SU-DHL-6 (cell line): ENCODE data around the gene P2RX3.

Source experiments
- H2AFZ ChIP-seq: fragments of 200-600 bp; sonication (generic); 2 replicates; pipeline ENCODE4 v1.6.1; 2014; ENCODE audit warnings: low read depth, mild to moderate bottlenecking, moderate library complexity, mixed read lengths, antibody characterized with exemption, low read length; ENCODE audit not compliant: severe bottlenecking
- H3F3A ChIP-seq: fragments of 200-600 bp; shearing (Covaris generic); 2 replicates; pipeline ENCODE4 v1.6.0; 2016; ENCODE audit warnings: antibody characterized with exemption, mild to moderate bottlenecking; ENCODE audit not compliant: insufficient read depth
- H3K27ac ChIP-seq: fragments of 200-600 bp; sonication (generic); 2 replicates; pipeline ENCODE4 v1.5.1; 2016; ENCODE audit warnings: low read depth, mild to moderate bottlenecking, low read length, moderate library complexity, mixed read lengths
- H3K27me3 ChIP-seq: fragments of 200-600 bp; sonication (generic), shearing (Covaris generic); 2 replicates; pipeline ENCODE4 v1.6.0; 2014; ENCODE audit warnings: mild to moderate bottlenecking, low read length
- H3K36me3 ChIP-seq: fragments of 200-600 bp; sonication (generic); 2 replicates; pipeline ENCODE4 v1.6.1; 2014; ENCODE audit warnings: mild to moderate bottlenecking, low read length, mixed read lengths
- H3K4me2 ChIP-seq: fragments of 300-600, 200-600 bp; shearing (Covaris generic), sonication (generic); 2 replicates; pipeline ENCODE4 v1.6.0; 2014; ENCODE audit warnings: low read length, low read depth, mild to moderate bottlenecking; ENCODE audit not compliant: poor library complexity, severe bottlenecking
- H3K4me3 ChIP-seq: fragments of 200-600 bp; sonication (generic); 2 replicates; pipeline ENCODE4 v1.5.1; 2014; ENCODE audit warnings: antibody characterized with exemption, low read length, mild to moderate bottlenecking, mixed read lengths; ENCODE audit not compliant: insufficient read depth, poor library complexity, severe bottlenecking
- H3K79me2 ChIP-seq: fragments of 200-600 bp; sonication (generic); 2 replicates; pipeline ENCODE4 v1.6.1; 2014; ENCODE audit warnings: mild to moderate bottlenecking, low read length, moderate library complexity; ENCODE audit not compliant: insufficient read depth
- H3K9ac ChIP-seq: fragments of 200-600 bp; sonication (generic); 2 replicates; pipeline ENCODE4 v1.7.0; 2014; ENCODE audit warnings: mild to moderate bottlenecking, low read length
- H3K9me2 ChIP-seq: fragments of 200-600 bp; sonication (generic); replicated peaks from 2 replicates; pipeline ENCODE4 v1.6.1; 2014; ENCODE audit warnings: low read length; ENCODE audit not compliant: insufficient read depth
- H3K9me3 ChIP-seq: fragments of 200-600 bp; sonication (generic); 2 replicates; pipeline ENCODE4 v1.6.1; 2014; ENCODE audit warnings: low read length, mixed read lengths; ENCODE audit not compliant: insufficient read depth
- H4K20me1 ChIP-seq: fragments of 200-600 bp; sonication (generic); 2 replicates; pipeline ENCODE4 v1.6.1; 2014; ENCODE audit warnings: low read depth, mild to moderate bottlenecking, antibody characterized with exemption, low read length, moderate library complexity, mixed read lengths
- CTCF ChIP-seq: fragments of 200-600 bp; sonication (generic); IDR thresholded peaks from one replicate; pipeline ENCODE4 v1.5.1; 2017; ENCODE audit warnings: antibody characterized with exemption, mild to moderate bottlenecking, low read length, moderate library complexity; ENCODE audit not compliant: insufficient read depth, poor library complexity, severe bottlenecking
- EZH2phosphoT487 ChIP-seq: fragments of 200-600 bp; sonication (generic), shearing (Covaris generic); conservative IDR thresholded peaks from 2 replicates; pipeline ENCODE4 v1.6.1; 2018; ENCODE audit warnings: mild to moderate bottlenecking, antibody characterized with exemption, low read length, moderate library complexity, mixed read lengths

The P2RX3 gene

DNA sequence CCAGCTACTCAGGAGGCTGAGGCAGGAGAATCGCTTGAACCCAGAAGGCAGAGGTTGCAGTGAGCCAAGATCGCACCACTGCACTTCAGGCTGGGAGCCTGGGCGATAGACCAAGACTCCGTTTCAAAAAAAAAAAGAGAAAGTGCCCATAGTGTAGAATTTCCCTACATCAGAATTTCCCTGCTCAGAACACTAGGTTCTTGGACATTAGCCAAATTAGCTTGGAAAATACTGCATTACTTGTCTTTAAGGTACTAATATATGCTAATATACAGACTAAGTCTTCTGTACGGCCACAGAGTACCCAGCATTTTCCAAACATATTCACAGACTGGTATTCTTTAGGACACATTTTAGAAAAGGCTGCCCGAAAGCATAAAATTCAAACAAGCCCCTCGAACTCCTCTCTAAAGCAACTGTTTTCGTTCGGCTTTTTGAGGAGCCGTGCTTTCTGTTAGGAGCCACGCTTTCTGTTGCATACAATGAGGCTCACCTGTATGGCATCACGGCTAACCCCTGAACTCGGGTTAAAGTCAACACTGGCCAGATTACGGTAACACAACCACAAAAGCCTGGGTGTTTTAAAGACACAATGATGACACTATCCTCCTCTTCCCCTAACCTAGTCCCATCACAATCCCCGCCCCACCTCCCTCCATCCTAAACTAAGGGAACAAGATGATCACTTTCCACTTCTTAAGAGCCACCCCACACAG lies 31.8 kb upstream of the P2RX3 start:
- Histone ChIP-seq H3K9me2 (no peaks in the 10 kb centered on the region), H3K79me2 (no peaks in the 10 kb centered on the region), H3K27ac (no peak overlapping the region), H3K36me3 (no peaks in the 10 kb centered on the region), H4K20me1 (no peaks in the 10 kb centered on the region), H2AFZ (no peak overlapping the region), H3K9me3 (no peaks in the 10 kb centered on the region), H3K4me2 (no peak overlapping the region), H3K9ac (no peak overlapping the region), H3K4me3 (no peak overlapping the region), H3K27me3 (no peaks in the 10 kb centered on the region), H3F3A (no peaks in the 10 kb centered on the region)
- TF ChIP-seq CTCF (no peak), EZH2phosphoT487 (no peak)

DNA sequence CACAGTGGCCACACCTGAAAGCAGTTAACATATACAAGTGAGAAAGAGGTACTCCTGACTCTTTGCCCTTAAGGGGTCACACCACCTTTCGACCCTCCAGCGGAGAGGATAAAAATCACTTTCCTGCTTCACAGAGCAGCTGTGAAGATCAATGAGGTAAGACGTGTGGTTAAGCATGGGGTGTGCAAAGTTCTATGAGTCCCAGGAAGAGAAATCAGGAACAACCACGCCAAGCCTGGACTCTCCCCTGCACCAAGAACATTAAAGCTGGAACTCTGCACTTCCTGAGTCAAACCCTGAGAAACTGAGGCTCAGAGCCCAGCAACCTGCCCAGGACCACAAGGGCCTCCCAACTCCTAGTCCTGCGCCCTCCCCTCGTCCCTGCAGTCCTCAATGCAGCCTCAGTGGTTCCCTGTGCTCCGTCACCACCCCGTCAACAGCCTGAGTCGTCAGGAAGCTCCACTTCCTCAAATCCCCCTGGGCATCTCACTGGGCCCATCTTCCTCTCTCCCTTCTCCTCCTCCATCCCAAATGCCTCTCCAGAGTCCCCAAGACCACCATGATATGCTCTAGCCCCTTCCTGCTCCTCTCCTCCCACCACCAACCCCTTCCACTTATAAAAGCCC lies 31.1 kb upstream of the P2RX3 start:
- H3K36me3 ChIP-seq = no peaks in the 10 kb centered on the region
- no peaks in the 10 kb centered on the region for H4K20me1 ChIP-seq
- no peaks in the 10 kb centered on the region for H3K9me2 ChIP-seq
- H3K4me2 ChIP-seq = no peak overlapping the region
- no peaks in the 10 kb centered on the region for H3F3A ChIP-seq
- H3K9ac ChIP-seq = no peak overlapping the region
- no peak overlapping the region for H2AFZ ChIP-seq
- H3K27ac ChIP-seq = no peak overlapping the region
- no peak overlapping the region for H3K4me3 ChIP-seq
- H3K79me2 ChIP-seq = no peaks in the 10 kb centered on the region
- no peaks in the 10 kb centered on the region for H3K27me3 ChIP-seq
- TF ChIP-seq CTCF = no peak
- no peak for TF ChIP-seq EZH2phosphoT487
- no peaks in the 10 kb centered on the region for H3K9me3 ChIP-seq

DNA sequence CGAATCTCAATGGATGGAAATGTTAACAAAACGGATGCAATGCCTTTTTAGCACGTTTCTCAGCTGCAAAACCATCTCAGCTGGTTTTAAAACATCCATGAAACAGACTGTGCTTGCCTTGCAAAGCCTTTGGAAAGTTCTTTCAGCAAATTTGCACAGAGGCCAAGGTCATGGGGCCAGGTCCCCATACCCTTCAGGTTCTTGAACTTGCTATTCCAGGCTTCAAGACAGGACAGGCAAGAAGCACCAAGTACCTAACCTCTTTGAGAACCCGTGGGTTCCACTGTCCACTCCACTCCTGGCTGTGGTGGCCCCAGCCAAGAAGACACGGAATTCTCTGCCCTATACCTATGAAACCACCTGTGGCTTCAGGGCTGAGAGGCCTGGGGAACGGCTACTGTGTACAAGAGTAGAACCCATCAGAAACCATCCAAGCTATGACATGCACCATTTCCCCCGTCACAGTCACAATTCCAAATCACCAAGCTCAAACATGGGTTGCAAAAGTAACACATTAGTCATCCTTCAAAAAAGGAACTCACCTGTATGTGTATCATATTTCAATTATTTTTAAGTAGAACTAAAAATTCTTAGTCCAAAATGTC lies 30.4 kb upstream of the P2RX3 start:
- Histone ChIP-seq H3K27ac (no peak overlapping the region), H3K27me3 (no peaks in the 10 kb centered on the region), H3K9me3 (no peaks in the 10 kb centered on the region), H3K79me2 (no peaks in the 10 kb centered on the region), H3K36me3 (no peaks in the 10 kb centered on the region), H3K4me2 (no peak overlapping the region), H3K4me3 (no peak overlapping the region), H3K9ac (no peak overlapping the region), H3F3A (no peaks in the 10 kb centered on the region), H4K20me1 (no peaks in the 10 kb centered on the region), H3K9me2 (no peaks in the 10 kb centered on the region), H2AFZ (no peak overlapping the region)
- TF ChIP-seq CTCF (no peak), EZH2phosphoT487 (no peak)
